ENCODE data around the gene IL17RB.

The IL17RB gene

DNA sequence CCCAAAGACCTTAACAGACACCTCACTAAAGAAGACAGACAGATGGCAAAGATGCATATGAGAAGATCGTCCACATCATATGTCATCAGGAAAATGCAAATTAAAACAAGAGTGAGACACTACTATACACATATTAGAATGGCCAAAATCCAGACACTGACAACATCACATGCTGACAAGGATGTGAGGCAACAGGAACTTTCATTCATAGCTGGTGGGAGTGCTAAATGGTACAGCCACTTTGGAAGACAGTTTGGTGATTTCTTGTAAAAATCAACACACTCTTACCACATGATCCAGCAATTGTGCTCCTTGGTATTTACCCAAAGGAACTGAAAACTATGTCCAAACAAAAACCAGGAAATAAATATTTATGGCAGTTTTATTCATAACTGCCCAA is 17.8 kb upstream of the IL17RB start:
- DNase-seq (ENCODE audit: low read depth in 2 of 3, low spot score in 2 of 3): no peak

DNA sequence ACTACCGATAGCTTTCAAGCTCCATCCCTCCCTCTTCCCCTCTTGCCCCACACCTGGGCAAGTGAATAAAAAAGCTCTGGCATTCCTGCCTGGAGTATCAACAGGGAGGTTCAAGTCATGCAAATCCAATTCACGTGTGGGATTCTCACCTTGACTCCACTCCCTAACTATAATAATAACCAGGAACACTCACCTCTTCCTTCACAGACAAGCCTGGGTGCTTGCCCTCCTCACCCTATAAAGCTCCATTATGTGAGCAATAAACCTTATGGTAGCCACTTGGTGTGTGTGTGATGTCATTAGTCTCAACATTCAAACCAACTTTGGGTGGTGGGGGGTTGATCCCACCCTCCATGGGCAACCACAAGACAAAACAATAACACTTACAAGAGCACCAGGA is 16.8 kb upstream of the IL17RB start:
- DNase-seq (ENCODE audit: low read depth in 2 of 3, low spot score in 2 of 3): no peak

DNA sequence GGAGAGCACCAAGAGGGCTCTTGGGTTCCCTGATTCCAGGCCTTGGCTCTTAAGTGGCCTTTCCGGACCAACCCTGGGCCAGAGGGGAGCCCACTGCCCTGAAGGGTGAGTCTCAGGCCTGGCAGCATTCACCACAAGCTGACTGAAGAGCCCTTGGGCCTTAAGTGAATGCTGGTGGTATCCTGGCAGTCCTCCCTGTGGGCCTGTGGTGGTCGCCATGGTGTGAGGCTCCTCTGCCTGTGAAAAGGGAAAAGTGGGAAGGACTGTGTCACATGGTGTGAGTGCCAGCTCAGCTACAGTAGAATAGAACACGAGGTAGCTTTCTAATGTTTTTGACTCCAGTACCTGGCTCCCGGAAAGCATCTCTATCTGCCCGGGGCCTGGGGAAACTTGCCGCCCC is 15.4 kb upstream of the IL17RB start:
- no peak for DNase-seq (ENCODE audit: low read depth in 2 of 3, low spot score in 2 of 3)

DNA sequence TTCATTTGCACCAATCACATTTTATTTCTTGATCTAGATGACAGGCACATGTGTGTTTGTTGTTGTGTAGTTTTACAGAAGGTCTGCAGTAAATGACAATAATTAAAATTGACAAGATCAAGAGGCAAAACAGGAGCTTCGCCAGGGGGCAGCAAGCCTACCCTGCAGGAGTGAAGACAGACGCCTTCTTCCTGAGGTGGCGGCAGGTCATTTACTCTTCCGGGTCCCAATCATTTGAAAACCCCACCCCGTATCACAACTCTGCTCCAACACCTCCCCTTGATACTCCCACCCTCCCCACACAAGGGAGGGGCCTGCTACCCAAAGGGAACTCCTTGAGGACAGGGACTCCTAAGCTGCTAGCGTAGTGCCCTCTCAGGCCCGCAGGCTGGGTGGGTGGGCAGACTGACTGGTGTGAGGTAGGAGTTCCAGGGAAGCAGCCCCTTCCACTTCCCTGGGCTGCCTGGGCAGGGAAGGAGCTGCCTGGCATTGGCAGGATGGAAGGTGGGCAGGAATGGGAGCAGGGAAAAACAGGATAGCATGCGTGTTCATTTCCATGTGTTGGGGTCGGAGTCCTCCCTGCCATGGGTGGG is 13.2 kb upstream of the IL17RB start:
- no peak for DNase-seq (ENCODE audit: low read depth in 2 of 3, low spot score in 2 of 3)

DNA sequence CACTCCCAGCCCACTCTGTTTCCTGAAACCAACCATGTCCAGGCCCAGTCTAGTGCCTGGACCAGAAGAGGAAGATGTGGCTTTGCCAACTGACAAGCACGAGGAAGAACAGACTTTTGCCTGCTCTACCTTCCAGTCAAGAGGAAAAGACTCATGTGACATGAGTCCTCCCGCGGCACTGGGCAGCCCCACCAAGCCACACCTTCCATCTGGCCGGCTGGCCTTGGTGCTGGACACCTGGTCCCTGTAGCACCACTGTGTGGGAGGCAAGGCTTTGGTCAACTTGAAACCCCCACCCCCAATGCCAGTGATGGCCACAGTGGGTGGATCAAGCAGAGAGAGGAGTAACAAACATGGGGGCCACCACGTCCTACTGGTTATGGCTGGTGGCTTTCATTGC is 12.7 kb upstream of the IL17RB start:
- no peak for DNase-seq (ENCODE audit: low read depth in 2 of 3, low spot score in 2 of 3)

DNA sequence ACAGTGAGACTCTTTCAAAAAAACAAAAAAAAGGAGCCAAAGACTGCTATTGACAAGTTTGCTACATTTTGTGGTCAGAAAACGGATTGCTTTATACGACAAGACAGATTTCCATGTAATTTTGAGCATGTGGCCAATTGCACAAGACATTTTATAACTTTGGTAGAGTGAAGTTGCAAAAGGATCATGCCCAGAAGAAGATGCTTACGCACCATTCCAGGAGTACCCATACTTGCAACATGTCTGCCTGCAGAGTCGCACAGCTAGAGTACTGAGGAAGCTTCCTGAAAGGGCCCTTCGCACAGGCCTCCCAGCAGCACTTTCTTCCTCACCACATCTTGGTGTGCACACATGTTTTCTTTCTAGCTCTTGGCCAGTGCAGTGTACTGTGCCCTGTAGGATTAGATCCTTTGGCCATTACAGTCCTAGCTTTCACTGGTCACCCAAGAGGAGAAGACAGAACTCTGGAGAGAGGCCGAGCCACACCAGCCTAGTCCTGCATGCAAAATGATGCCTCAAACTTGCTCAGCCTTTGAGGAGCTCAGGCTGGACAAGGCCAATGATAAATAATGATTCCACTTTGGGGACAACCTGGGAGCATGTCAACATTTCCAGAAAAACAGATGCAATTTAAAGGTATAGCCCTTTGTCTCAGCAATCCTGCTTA is 11.8 kb upstream of the IL17RB start:
- DNase-seq (ENCODE audit: low read depth in 2 of 3, low spot score in 2 of 3): no peak

DNA sequence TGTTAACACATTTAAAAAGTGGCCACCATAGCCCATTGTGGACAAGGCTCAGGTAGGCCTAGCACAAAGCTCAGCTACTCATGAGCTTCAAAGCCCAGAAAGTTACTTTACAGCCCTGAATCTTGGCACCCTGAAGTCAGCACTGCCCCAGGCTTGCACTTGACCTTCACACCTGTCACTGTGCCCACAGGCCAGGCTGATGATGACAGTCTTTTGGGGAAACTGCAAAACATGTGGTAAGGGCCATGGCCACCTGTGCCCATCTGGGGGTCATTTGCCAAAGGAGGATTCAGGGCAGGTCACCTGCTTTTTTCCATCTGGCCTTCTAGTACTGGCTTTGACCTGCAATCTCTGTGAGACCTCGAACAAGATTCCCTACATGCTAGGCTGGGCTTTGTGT is 11.1 kb upstream of the IL17RB start:
- no peak for DNase-seq (ENCODE audit: low read depth in 2 of 3, low spot score in 2 of 3)

DNA sequence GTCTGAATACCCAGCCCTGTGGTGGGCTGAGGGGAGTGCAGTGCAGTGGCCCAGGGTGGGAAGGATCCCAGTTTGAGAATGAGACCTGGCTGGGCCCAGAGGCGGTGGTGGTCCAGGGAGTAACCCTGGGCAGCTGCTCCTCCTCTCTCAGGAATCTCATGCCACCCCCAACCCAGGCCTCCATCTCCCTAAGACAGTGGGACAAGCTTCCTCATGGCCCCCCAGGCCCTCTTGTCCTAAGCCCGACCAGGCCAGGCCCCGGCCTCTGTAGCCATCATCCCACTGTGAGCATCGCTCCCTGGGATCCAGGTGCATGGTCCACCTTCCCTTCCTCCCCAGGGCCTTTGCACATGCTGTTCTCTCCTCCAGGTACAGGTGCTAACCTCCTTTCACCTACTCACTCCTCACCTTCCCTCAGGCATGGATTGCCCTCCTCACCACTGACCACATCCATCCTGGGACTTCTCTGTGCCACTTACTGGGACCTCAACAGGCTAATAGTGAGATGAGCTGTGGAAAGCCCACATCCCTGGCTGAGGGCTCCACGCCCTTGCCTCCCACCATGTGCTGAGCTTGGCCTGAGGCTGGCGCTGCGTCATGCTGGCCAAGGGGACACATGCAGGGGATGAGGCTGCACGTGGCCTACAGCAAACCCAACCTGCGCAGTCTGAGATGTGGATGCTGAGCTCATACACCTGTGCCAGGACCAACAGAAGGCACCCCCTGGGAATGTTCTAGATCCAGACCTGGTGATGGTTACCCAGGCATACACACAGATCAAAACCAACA is 10.1 kb upstream of the IL17RB start:
- DNase-seq (ENCODE audit: low read depth in 2 of 3, low spot score in 2 of 3): no peak

DNA sequence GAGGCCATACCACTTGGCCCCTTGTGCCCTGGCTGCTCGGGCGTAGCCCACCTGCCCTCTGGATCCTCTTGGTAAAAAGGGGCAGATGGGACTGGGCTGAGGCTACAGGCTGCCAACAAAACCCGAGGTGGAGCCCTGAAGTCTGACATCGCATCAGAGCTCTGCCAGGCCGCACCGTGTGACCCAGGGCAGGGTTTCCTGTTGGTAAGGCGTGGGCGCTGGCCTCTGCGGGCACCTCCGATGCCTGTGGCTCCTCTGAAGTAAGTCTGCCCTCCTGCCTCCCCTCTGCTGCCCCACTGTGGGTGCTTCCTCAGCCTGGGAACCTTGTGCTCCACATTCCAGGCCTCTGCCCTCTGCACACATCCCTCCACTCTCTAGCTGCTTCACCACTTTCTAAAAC is 9.0 kb upstream of the IL17RB start:
- DNase-seq (ENCODE audit: low read depth in 2 of 3, low spot score in 2 of 3): no peak

DNA sequence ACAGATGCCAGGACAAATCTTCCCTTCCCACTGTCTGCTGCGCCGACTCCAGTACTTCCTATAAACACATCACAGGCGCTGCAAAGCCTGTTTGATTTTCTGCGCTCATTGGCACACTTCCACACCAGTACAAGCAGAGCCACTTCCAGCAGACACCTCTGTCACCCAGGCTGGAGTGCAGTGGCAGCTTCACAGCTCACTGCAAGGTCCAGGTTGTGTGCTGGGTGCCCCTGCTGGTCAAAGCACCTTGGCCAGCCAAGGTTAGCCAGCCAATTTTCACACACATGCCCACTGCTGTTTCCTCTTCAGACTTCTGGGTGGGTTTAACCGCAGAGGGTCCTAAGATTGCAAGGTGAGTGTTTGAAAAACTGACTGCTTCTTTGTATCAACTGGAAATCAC is 5.1 kb upstream of the IL17RB start:
- no peak for DNase-seq (ENCODE audit: low read depth in 2 of 3, low spot score in 2 of 3)

DNA sequence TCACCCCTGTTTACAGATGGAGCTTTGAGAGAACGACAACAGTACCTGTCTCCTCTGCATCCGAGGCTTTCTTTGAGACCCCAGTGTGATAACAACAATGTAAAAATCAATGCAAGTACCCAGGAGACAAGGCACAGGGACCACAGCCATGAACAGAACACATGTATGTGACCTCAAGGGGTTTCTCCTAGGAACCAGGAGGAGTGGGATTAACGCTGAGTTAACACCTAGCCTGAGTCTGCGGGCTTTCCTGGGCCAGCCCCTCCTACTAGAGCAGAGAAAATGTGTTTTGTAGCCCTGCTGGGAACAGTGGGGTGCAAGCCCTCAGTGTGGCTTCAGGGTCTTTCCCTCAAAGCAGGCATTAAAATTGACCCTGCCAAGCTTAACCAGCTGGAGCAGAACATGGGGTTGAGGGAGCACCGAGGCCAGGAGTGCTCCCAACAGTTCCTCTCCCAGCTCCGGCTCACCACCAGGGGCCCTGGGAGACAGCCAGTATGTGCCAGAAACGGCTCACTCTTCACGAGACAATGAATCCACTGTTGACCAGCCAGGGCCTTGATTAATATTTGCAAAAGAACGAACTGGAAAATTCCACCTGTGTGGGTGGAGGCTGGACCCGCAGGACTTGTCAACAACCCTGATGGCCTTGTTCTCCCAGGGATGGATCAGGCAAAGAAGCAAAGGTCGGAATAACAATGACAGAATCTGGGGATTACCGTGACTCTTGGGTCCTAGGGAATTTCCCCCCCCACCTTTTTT is 3.8 kb upstream of the IL17RB start:
- no peak for DNase-seq (ENCODE audit: low read depth in 2 of 3, low spot score in 2 of 3)

DNA sequence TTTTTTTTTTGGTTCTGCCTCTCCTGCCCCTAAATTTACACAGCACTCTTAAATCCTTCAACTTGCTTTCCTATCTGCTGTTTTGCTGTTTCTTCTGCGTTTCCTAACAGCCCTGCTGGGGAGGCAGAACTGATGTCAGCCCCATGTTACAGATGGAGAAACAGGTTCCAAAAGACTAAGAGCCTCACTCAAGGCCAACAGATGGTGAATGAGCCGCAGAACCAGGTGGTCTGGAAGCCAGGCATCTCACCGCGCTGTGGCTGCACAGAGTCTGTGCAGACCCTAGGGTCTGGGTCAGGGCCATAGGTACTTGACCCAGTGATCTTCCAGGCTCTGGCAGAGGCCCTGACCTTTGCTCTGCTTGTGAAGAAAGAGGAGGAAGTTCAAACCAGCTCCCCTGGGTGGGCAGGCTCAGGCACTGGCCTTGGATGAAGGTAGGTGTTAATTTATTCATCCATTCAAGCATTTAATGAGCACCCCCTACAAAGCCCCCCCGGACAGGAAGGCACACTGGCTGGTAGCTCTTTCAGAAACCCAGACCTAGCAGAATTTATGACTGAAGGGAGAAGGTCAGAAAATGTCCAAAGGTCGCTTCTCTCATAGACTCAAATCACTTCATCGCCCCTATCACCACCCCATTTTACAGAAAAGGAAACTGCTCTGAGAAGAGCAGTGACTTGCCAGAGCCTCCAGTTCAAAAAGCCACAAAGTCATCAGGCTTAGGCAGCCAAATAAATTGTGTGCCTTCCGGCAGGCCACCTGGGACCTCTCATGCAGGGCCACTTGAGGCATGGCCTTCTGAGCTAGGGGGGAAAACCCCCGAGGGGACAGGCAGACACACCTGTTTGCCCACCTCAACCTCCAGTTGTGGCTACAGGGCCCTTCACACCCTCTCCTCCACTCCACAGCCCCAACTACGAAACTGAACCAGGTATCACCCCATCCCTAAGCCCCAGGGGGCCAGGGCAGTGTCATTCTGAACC is 2.9 kb upstream of the IL17RB start:
- no peak for DNase-seq (ENCODE audit: low read depth in 2 of 3, low spot score in 2 of 3)

DNA sequence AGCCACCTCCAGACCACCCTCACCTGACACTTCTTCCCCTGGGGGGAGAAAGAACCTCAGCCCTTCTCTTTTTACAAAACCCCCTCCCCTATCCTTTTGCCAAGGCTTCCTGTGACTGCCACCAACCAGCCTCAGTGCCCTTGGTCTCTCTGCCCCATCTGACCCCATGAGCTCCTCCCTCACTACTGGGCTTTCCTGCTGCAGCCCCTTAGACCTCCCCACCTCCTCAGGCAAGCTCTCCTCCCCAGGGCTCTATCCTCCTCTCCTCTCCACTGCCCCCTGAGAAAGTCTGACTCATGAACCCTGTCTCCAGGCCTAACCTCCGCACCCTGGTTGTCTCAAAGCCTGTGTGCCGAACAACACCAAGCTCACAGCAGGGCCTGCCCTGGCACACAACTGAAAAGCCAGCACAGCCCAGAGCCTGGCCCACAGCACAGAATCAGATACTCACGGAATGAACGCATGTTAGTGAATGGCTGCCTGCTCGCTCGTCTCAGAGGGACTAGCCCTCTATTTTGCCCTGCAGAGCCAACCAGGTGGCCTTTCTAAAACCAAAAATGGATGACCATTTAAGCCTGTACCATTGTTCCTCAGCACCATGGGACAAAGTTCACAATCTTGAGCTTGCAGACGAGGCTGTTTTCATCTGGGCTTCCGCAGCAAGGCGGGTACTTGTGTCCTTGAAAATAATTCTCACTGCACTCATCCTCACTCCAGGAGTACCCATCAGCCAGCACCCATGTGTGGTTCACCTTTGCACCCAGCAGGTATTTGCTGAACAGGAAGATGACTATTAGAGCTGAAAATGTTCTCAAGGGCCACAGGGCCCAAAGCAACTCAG is 1.9 kb upstream of the IL17RB start:
- no peak for DNase-seq (ENCODE audit: low read depth in 2 of 3, low spot score in 2 of 3)

DNA sequence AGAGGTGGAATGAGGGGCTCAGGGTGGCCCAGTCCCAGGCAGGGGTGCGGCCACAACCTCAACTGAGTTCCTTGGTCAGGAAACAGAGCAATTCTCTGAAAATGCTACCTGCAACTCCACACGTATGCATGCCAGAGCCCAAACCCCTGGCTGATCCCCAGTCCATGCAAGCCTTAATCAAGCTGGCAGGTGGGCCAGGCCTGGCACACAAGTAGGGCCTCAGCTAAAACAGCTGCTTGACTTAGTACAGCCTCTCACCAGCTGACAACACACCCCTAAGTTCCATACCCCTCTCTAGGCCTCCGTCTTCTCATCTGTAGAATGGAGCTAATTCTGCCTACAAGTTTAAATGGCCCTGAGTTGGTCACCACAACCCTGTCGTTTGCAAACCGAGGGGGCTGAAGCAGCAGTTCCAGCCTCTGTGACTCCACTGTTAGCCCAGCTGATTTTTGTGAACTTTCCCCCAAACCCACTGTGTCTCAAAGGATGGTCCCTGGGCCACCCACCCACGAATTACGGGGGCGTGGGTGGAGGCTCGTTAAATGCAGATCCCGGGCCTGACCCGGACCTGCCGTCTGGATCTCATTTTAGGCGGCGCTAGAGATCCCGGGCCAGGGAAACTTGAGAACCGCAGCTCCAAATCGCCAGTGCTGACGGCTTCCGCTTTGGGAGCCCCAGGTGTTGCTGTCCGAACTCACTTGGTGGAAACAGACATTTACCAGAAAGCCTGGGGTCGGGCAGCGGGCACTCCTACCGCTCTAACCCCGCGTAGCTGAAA is 1.1 kb upstream of the IL17RB start:
- no peak for DNase-seq (ENCODE audit: low read depth in 2 of 3, low spot score in 2 of 3)

DNA sequence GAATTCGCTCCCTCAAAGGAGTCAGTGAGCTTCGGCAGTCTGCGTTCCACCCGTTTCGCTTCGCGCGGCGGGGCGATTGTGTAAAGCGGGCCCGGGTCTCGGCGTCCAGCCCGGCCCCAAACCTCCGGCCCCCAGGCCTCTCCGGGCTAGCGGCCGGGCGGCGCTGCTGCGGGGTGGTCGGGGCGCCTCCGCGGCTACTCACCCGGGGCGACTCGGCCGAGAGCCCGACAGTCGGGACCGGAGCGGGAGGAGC is 561 bp upstream of the IL17RB start:
- no peak for DNase-seq (ENCODE audit: low read depth in 2 of 3, low spot score in 2 of 3)

DNA sequence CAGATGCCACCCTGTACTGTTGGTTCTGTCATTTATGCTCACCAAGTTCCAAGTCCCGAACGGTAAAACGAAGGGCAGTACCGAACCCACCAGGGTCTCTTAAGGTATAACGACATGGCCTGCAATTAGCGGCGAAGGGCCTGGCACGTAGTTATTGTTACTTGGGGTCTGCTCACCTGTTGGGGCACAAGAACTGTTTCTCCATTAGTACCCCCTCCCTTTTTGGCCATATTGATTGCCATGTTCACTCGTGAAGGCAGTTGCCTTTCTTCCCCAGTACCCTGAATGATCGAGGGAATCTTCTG is 435 bp downstream of the IL17RB start:
- DNase-seq (ENCODE audit: low read depth in 2 of 3, low spot score in 2 of 3): no peak

DNA sequence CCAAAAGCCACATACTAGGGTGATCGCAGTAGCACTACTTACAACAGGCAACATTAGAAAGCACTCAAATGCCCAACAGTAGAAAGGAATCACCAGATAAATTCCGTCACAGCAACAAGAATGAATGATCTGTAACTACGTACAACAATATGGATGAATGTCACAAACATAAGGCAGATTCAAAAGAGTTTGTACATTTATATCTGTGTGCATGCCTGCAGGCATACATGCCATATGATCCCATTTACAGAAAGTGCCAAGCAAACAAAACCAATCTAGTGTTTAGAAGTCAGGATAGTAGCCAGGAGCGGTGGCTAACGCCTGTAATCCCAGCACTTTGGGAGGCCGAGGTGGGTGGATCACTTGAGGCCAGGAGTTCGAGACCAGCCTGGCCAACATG is 3.5 kb downstream of the IL17RB start:
- DNase-seq (ENCODE audit: low read depth in 2 of 3, low spot score in 2 of 3): no peak

DNA sequence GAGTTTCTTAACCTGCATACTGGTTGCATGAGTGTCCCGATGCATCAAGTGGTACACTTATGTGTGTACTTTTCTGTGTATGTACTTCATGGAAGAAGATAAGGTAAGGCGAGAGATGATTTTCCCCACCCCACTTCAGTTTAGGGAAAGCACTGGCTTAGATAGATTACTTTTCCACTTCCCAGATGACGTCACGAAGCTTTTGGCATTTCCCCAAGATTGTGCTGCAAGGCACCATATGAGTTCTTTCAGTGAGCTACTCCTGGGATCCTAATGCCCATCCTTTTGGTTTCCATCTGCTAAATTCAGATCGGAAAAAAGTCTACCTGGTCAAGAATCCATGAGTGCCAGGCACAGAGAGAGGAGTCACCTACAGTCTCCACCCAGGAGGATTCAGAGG is 4.5 kb downstream of the IL17RB start:
- no peak for DNase-seq (ENCODE audit: low read depth in 2 of 3, low spot score in 2 of 3)

DNA sequence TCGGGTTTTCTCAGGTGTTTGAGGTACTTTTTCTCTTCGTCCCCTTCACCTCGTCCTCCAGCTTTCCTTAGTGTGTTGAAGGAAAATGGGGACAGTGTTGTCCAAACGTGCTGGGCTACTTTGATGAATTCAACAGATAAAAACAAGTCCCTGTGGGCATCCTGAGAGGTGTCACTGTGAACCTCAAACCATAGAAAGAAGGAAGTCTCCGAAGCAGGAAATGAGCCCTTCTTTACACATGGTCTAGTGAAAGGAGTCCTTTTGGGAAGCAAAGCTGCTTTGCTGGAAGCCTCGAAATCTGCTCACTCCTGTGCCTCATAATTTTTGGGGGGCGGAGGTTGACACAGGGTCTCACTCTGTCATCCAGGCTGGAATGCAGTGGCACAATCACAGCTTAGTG is 10.6 kb downstream of the IL17RB start:
- DNase-seq (ENCODE audit: low read depth in 2 of 3, low spot score in 2 of 3): no peak

All from activated CD8-positive, alpha-beta memory T cell treated with anti-CD3 and anti-CD28 coated beads for 48 hours (primary cell).